SK-N-MC (cell line): ENCODE results near the gene S1PR5.

Source experiments
- EZH2 ChIP-seq: fragments of 200-600 bp; sonication (generic); IDR thresholded peaks from one replicate; pipeline ENCODE4 v1.6.1; 2017; ENCODE audit warnings: antibody characterized with exemption
- FOXP2 ChIP-seq: optimal IDR thresholded peaks from 2 replicates; pipeline ENCODE3; 2011; ENCODE audit warnings: mild to moderate bottlenecking, moderate library complexity; ENCODE audit not compliant: insufficient read depth; ENCODE audit errors: extremely low read length, control extremely low read depth
- POLR2AphosphoS5 ChIP-seq: IDR thresholded peaks from 2 replicates; pipeline ENCODE4 v1.6.1; 2012; ENCODE audit warnings: mild to moderate bottlenecking, low read depth, low read length, borderline replicate concordance

- no peak for TF ChIP-seq POLR2AphosphoS5
- no peak for TF ChIP-seq EZH2
- no peak for TF ChIP-seq FOXP2
Observed at GRCh38 chr19:10553087-10553667, 35.9 kb upstream of the S1PR5 start.
